ENCODE measurements around the gene NXN.
"Not testable (repeated sequence)": the region's sequence is repeated elsewhere in the genome, so short reads cannot be mapped to it uniquely, and the experiment has no call there.

The NXN gene

GRCh38 chr17:915538-916201 lies 63.9 kb downstream of the NXN start:
- DNase-seq = no peak

DNA sequence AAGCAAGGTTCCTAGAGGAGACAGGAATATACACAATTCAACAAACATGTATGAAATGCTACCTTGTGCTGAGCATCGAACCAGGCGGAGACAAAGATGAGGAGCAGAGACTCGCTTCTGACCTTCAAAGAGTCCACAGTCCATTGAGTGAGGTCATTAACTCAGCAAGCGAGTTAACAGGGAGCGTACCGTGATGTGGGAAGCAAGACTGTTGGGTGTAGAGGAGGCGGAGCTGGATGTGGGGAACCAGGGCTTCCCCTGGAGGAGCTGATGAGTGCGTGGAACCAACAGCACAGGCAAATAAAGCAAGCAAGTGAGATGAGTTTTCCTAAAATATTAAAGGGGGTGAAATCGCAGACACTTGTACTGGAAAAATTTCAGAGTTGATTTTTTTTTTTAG lies 65.0 kb downstream of the NXN start:
- DNase-seq = no peak

DNA sequence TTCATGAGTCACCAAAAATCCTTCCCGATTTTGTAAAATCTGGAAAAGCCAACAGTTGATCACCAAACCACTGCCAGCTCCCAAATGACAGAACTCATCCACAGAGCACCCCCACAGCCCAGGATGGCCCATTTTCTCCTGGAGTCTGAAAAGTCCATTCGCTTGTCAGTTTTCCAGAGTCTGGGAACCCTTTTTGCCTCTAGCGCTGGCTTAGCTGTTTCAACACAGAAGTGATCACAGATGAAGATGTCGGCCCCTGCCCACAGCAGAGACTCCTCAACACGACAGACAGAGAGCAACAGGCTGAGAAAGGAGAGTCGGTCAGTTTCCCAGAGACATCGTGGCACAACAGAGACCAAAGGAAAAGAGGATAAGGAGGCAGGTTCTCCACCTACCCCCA lies 66.4 kb downstream of the NXN start:
- DNase-seq = no peak

- no peak for DNase-seq
Observed at GRCh38 chr17:909642-910323, 69.8 kb downstream of the NXN start.

DNA sequence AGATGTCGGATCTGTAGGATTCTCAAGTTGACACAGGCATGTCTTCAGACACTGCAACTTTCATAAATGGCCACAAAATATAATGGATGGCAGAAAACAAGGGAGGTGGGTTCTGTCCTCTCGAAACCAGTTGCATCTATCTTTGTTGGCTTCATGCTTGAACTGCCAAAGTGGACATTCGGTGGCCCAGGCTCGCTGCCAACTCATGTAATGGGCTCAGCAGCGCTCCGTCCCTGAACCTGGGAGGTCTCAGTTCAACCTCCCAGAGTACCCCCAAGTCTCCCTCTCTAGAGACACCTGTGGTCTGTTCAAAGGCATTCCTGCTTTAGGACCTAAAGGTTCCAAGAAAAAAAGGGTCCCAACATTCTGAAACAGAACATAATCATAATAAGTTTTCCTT lies 71.9 kb downstream of the NXN start:
- no peak for DNase-seq

GRCh38 chr17:905708-906107 lies 73.9 kb downstream of the NXN start:
- not testable (repeated sequence) for DNase-seq

GRCh38 chr17:903691-904481 lies 75.7 kb downstream of the NXN start:
- DNase-seq = no peak

GRCh38 chr17:902463-902862 lies 77.1 kb downstream of the NXN start:
- DNase-seq = no peak

- no peak for DNase-seq
Observed at GRCh38 chr17:901964-902363, 77.6 kb downstream of the NXN start.

DNA sequence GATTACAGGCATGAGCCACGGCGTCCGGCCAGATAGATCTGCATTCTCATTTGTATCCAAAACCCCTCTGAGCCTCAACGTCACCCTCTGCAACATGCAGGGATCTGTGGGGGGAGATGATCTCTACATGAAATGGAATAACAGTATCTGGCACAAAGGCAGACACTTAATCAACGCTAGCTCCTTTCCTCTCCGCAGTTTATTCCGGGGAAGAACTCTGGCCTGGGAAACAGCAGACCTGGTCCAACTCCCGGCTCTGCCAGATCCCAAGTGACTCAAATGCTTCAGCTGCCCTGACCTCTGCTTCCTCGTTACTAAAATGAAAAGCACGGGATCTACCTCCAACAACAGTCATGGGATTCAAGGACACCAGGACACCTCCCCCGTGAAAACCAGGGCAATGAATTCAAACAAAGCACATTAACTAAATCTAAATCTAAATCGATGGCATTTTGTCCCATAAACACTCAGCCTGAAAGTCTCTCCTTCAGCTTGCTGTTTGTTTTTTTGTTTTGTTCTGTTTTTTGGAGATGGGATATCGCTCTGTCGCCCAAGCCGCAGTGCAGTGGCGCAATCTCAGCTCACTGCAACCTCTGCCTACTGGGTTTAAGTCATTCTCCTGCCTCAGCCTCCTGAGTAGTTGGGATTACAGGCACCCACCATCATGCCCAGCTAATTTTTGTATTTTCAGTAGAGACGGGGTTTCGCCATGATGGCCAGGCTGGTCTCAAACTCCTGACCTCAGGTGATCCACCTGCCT lies 78.2 kb downstream of the NXN start:
- no peak for DNase-seq

GRCh38 chr17:900336-900934 lies 79.1 kb downstream of the NXN start:
- no peak for DNase-seq

DNA sequence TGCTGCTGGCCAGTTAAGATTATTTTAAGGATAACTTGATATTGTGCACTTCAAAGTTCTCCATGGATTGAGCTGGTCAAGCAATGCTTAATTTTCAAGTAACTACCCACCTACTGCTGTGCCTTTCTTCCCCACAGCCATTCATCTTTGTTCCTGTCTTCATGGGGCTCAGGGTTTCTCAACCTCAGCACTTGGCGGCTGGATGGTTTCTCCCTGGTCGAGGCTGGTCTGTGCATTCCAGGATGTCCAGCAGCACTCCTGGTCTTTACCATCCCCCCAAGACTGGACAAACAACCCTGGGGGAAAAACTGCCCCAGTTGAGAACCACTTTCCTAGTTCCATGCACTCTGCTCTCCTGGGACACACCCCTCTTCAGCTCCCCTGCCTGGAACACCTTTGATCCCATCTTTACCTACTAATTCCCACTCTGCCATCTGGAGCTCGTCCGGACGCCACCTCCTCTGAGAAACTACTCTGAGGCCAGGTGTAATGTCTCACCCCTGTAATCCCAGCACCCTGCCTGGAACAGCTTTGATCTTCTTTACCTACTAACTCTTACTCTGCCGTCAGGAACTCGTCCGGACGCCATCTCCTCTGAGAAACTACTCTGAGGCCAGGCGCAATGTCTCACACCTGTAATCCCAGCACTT lies 81.5 kb downstream of the NXN start:
- DNase-seq = no peak

DNA sequence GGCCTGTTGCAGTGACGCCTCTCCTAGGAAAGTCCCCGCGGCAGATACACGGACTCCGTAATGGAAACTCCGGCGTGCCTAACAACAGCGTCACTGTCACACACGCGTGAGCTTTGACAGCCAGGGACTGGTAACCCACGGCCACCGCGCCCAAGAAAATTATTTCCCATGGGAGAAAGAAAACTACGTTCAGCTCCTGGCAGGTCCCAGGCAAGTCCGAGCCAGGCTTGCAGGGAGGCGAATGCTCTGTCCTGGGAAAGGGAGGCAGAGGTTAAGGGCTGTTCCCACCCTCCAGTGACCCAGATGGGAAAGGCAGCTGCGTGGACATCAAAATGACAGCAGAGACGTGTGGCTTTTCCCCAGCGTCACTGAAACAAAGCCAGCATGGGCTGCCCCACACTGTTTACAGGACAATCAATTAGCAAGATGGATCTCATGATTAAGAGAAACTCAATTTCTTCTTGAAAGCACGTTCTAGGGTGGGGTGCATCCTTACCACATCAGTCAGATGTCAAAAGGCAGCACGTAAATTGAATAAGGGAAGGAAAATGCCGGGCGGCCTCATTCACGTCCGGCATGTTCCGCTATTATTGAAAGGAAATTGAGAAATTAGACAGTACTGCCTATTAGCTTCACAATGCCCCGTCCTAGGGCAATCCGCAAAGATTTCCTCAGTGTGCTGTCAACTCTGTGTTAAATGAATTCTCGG lies 82.5 kb downstream of the NXN start:
- DNase-seq = no peak

DNA sequence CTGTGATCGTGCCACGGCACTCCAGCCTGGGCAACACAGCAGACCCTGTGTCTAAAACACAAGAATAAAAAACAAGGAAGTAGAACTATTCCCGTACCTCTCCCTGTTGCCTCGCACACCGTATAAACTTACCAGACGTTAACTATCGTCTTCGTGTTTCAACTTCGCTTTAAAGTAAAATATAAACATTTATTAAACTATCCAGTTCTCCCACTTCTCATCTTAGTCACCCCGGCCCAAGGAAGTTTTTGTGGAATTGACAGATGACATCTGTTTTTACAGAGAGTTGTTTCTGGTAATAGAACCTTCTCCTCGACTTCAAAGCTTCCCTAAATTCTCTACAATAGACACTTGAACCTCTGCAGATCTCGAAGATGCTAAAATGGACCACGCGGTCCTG lies 83.1 kb downstream of the NXN start:
- DNase-seq = no peak

DNA sequence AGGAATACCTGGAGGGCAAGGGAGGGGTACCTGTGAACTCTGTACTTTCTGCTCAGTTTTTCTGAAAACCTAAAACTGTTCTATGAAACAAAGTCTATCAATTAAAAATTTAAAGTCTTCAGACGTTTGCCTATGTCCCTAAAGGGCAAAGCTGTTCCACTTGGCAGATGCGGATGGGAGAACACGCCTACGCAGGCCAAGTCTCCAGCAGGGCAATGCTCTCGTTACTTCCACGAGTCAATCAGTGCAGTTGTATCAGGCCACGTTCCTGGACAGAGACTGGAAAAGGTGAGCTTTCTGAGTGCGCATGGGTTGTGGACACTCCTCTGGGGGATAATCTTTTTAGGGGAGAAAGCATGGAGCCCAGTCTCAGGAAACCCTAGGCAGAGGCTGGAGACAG lies 86.6 kb downstream of the NXN start:
- no peak for DNase-seq

DNA sequence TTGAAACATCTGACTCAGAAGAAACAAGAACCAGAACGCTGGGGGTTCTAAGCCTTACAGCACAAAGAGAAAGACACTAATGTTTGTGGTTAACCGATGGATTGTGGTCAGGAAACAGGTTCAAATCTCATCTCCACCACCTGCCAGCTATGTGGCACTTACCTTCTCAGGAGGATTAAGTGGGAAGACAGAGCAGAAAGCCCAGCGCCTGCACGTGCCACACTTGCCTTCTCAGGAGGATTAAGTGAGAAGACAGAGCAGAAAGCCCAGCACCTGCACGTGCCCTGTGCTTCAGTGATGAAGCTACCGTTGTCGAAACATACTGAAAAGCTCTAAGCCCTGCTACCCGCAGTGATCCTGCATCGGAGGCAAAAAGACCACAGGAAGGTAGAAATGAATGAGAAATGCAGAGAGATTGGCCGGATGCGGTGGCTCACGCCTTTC lies 90.6 kb downstream of the NXN start:
- DNase-seq = no peak

DNA sequence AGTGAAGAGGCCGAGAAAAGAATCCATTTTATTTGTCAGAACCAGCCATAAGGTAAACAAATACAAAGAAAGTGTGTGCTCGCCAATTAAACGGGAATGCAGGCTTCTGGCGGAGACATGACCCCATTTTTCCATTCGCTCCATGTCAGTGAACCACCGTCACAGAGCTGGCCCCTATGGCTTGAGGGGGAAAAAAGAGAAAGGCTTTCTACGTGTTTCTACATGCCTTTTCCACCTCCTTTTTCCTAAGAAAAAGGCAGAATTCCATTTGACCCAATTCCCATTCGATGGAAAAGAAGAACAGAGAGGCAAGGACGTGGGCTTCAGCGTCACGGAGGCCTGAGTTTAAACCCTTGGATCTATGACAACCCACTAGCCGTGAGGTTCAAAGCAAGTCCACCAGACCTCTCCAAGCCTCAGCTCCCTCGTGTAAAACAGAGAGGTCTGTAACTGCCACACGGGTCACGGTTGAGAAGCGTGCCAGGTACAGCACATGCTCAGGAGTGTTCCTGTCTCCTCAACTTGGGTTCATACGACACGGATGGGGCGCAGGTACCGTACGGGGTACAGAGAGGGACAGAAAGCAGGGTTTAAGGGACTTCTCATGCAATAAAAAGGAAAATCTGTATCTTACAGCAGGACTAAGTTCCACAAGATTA lies 91.9 kb downstream of the NXN start:
- no peak for DNase-seq

DNA sequence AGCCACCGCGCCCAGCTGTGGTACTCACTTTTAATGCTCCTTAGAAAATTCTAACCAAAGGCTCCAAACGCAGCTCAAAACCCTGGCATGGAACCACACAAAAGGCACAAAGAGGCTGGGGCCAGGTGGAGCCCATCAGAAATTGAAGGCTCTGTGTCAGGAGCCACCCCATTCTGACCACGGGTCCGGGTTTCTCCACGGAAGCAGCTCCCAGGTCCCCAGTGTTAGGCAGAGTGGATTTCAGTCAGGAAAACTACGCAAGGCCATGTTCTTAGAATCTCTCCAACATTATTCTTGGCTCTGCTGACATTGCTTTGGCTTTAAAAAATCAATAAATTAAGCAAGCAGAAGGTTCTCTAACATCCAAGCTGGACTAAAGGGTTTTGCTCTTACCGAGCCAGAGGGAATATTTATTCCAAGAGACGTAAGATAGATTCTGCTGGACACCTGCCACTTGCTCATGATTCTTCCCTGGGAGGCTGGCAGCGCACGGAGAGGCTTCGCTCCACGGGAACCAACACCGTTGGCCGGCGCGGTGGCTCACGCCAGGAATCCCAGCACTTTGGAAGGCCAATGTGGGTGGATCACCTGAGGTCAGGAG lies 93.5 kb downstream of the NXN start:
- no peak for DNase-seq

DNA sequence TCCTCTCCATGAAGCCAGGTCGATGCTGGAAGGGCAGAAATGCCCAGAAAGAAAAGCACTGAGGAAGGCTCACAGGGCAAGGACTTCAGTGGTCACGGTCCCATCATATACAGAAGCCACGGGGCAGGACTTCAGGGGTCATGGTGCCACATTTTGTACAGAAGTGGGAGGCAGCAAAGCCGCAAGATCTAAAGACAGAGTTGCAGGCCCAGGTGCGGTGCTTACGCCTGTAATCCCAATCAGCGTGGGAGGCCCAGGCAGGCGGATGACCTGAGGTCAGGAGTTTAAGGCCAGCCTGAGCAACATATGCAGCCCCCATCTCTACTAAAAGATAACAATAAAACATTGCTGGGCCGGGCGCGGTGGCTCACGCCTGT lies 96.0 kb downstream of the NXN start:
- DNase-seq = no peak

- DNase-seq = no peak
Observed at GRCh38 chr17:882827-883585, 96.6 kb downstream of the NXN start.

Data from CD4-positive, alpha-beta T cell treated with Interferon gamma for 1 hour (primary cell).